HG03520 (cell line): ENCODE results near the gene CLCN7.

Source experiments
- ATAC-seq: cut with Tn5 transposase; IDR thresholded peaks from one replicate; pipeline ENCODE4 v1.9.1; 2021; ENCODE audit warnings: mild to moderate bottlenecking, moderate library complexity; ENCODE audit not compliant: unreplicated experiment

The CLCN7 gene

GRCh38 chr16:1408171-1408837 is 66.5 kb downstream of the CLCN7 start:
- ATAC-seq = peak; percentile 59

GRCh38 chr16:1407753-1408152 is 67.1 kb downstream of the CLCN7 start:
- no peak for ATAC-seq

GRCh38 chr16:1403733-1404132 is 71.1 kb downstream of the CLCN7 start:
- no peak for ATAC-seq

GRCh38 chr16:1403036-1403435 is 71.8 kb downstream of the CLCN7 start:
- ATAC-seq = no peak

- no peak for ATAC-seq
Measured at GRCh38 chr16:1401758-1402154, 73.1 kb downstream of the CLCN7 start.

GRCh38 chr16:1401061-1401757 is 73.6 kb downstream of the CLCN7 start:
- no peak for ATAC-seq

- ATAC-seq = no peak
Measured at GRCh38 chr16:1398826-1399581, 75.8 kb downstream of the CLCN7 start.

GRCh38 chr16:1398351-1398750 is 76.5 kb downstream of the CLCN7 start:
- ATAC-seq = no peak

GRCh38 chr16:1397779-1398178 is 77.0 kb downstream of the CLCN7 start:
- no peak for ATAC-seq

- no peak for ATAC-seq
Measured at GRCh38 chr16:1395444-1396031, 79.3 kb downstream of the CLCN7 start.
